Measurements from ENCODE around the gene RBM8A.

Gene RBM8A

GRCh38 chr1:145958734-145959133 is 31.4 kb upstream of the RBM8A start:
- H3K4me3 ChIP-seq (ENCODE audit: low read depth in 1 of 2, low read length in 2 of 2), result peak overlapping the region in 1 of 2 experiments; percentile 86; a peak in 2 of 4 replicates
- TF ChIP-seq CTCF (IDR thresholded peaks at IDR 0.05; ENCODE audit: borderline replicate concordance, extremely low read depth, low read length, poor library complexity, severe bottlenecking), result no peak
- no peak for TF ChIP-seq EZH2 (IDR thresholded peaks at IDR 0.05; ENCODE audit: borderline replicate concordance, low read depth, low read length, severe bottlenecking)
- peaks cover 26% of the 10 kb centered on the region for H3K27me3 ChIP-seq (ENCODE audit: insufficient read depth, low read length, poor library complexity)
- H3K36me3 ChIP-seq (ENCODE audit: insufficient read depth, low read length), result peaks cover 6% of the 10 kb centered on the region; the same call in 1 of the 2 replicates
- DNase-seq, result no peak
- H3K79me2 ChIP-seq (ENCODE audit: insufficient read depth, low read length), result peaks cover 38% of the 10 kb centered on the region
- no peak overlapping the region for H3K27ac ChIP-seq (ENCODE audit: low read length)
- peaks cover 87% of the 10 kb centered on the region for H3K4me1 ChIP-seq (ENCODE audit: insufficient read depth, low read length)
- H4K20me1 ChIP-seq (ENCODE audit: insufficient read depth, low read length), result no peaks in the 10 kb centered on the region; the same call in 1 of the 2 replicates
- H3K9me3 ChIP-seq (ENCODE audit: insufficient read depth, low read length, severe bottlenecking), result no peaks in the 10 kb centered on the region
- ATAC-seq (ENCODE audit: insufficient read depth, low read depth), result no peak
- H2AFZ ChIP-seq (ENCODE audit: low read depth, low read length), result no peak overlapping the region; the same call in 1 of the 2 replicates
- H3K4me2 ChIP-seq (ENCODE audit: insufficient read depth, low read length), result peak overlapping the region; percentile 74
- H3K9ac ChIP-seq (ENCODE audit: low read depth, low read length), result peak overlapping the region; percentile 71; the same call in 1 of the 2 replicates

GRCh38 chr1:145957443-145958319 is 30.4 kb upstream of the RBM8A start, which contains the start of gene LIX1L:
LIX1L (minus strand) TSS chr1:145958017; CDS start chr1:145957927, 90 bp downstream.
- H3K4me1 ChIP-seq (ENCODE audit: insufficient read depth, low read length), result peaks cover 81% of the 10 kb centered on the region
- H3K4me3 ChIP-seq (ENCODE audit: low read depth in 1 of 2, low read length in 2 of 2), result peak within 1 kb of the TSS; percentile 46 to 86
- peak; percentile 97 for DNase-seq
- peak within 1 kb of the TSS; percentile 85 for H2AFZ ChIP-seq (ENCODE audit: low read depth, low read length)
- TF ChIP-seq CTCF (IDR thresholded peaks at IDR 0.05; ENCODE audit: borderline replicate concordance, extremely low read depth, low read length, poor library complexity, severe bottlenecking) (no peak), EZH2 (IDR thresholded peaks at IDR 0.05; ENCODE audit: borderline replicate concordance, low read depth, low read length, severe bottlenecking) (no peak)
- peak within 1 kb of the TSS; percentile 71 for H3K9ac ChIP-seq (ENCODE audit: low read depth, low read length)
- H3K79me2 ChIP-seq (ENCODE audit: insufficient read depth, low read length), result peaks cover 49% of the 10 kb centered on the region
- peaks cover 18% of the 10 kb centered on the region for H3K27me3 ChIP-seq (ENCODE audit: insufficient read depth, low read length, poor library complexity)
- H3K36me3 ChIP-seq (ENCODE audit: insufficient read depth, low read length), result peaks cover 11% of the 10 kb centered on the region
- H3K27ac ChIP-seq (ENCODE audit: low read length), result peak within 1 kb of the TSS; percentile 89
- H3K4me2 ChIP-seq (ENCODE audit: insufficient read depth, low read length), result peak within 1 kb of the TSS; percentile 74
- no peaks in the 10 kb centered on the region for H3K9me3 ChIP-seq (ENCODE audit: insufficient read depth, low read length, severe bottlenecking)
- peak; percentile 84 for ATAC-seq (ENCODE audit: insufficient read depth, low read depth)
- H4K20me1 ChIP-seq (ENCODE audit: insufficient read depth, low read length), result no peaks in the 10 kb centered on the region; the same call in 1 of the 2 replicates

- H3K4me3 ChIP-seq (ENCODE audit: low read depth in 1 of 2, low read length in 2 of 2), result peak overlapping the region; percentile 46 to 86
- no peaks in the 10 kb centered on the region for H3K9me3 ChIP-seq (ENCODE audit: insufficient read depth, low read length, severe bottlenecking)
- H3K9ac ChIP-seq (ENCODE audit: low read depth, low read length), result peak overlapping the region; percentile 71
- peaks cover 74% of the 10 kb centered on the region for H3K4me1 ChIP-seq (ENCODE audit: insufficient read depth, low read length)
- no peak for ATAC-seq (ENCODE audit: insufficient read depth, low read depth)
- TF ChIP-seq EZH2 (IDR thresholded peaks at IDR 0.05; ENCODE audit: borderline replicate concordance, low read depth, low read length, severe bottlenecking) (no peak), CTCF (IDR thresholded peaks at IDR 0.05; ENCODE audit: borderline replicate concordance, extremely low read depth, low read length, poor library complexity, severe bottlenecking) (no peak)
- H3K36me3 ChIP-seq (ENCODE audit: insufficient read depth, low read length), result peaks cover 15% of the 10 kb centered on the region
- peaks cover 10% of the 10 kb centered on the region for H3K27me3 ChIP-seq (ENCODE audit: insufficient read depth, low read length, poor library complexity)
- no peaks in the 10 kb centered on the region; the same call in 1 of the 2 replicates for H4K20me1 ChIP-seq (ENCODE audit: insufficient read depth, low read length)
- H3K27ac ChIP-seq (ENCODE audit: low read length), result peak overlapping the region; percentile 89
- H2AFZ ChIP-seq (ENCODE audit: low read depth, low read length), result peak overlapping the region; percentile 74
- H3K79me2 ChIP-seq (ENCODE audit: insufficient read depth, low read length), result peaks cover 55% of the 10 kb centered on the region
- peak overlapping the region; percentile 74 for H3K4me2 ChIP-seq (ENCODE audit: insufficient read depth, low read length)
- DNase-seq, result no peak
Measured at GRCh38 chr1:145956781-145957442, 29.6 kb upstream of the RBM8A start.

Data from DND-41 (cell line).